HG03196 (cell line): ENCODE data around the gene NARS2.
"Not testable (repeated sequence)": the region's sequence is repeated elsewhere in the genome, so short reads cannot be mapped to it uniquely, and the experiment has no call there.

Source experiments
- ATAC-seq: cut with Tn5 transposase; IDR thresholded peaks from one replicate; pipeline ENCODE4 v1.9.1; 2021; ENCODE audit not compliant: unreplicated experiment

Gene NARS2

GRCh38 chr11:78547931-78548705 lies 26.5 kb downstream of the NARS2 start:
- ATAC-seq = no peak

GRCh38 chr11:78542007-78542406 lies 32.7 kb downstream of the NARS2 start:
- no peak for ATAC-seq

- no peak for ATAC-seq
These were observed 33.1 kb downstream of the NARS2 start for GRCh38 chr11:78541537-78541936.

- no peak for ATAC-seq
These were observed 34.4 kb downstream of the NARS2 start for GRCh38 chr11:78540256-78540655.

- ATAC-seq = no peak
These were observed 35.2 kb downstream of the NARS2 start for GRCh38 chr11:78539506-78539905.

- ATAC-seq = no peak
These were observed 37.7 kb downstream of the NARS2 start for GRCh38 chr11:78536933-78537332.

GRCh38 chr11:78535920-78536319 lies 38.7 kb downstream of the NARS2 start:
- no peak for ATAC-seq

- no peak for ATAC-seq
These were observed 39.6 kb downstream of the NARS2 start for GRCh38 chr11:78535027-78535426.

GRCh38 chr11:78533399-78533798 lies 41.3 kb downstream of the NARS2 start:
- ATAC-seq = no peak

GRCh38 chr11:78532991-78533390 lies 41.7 kb downstream of the NARS2 start:
- no peak for ATAC-seq

- no peak for ATAC-seq
These were observed 48.0 kb downstream of the NARS2 start for GRCh38 chr11:78526497-78527146.

- no peak for ATAC-seq
These were observed 48.9 kb downstream of the NARS2 start for GRCh38 chr11:78525720-78526119.

GRCh38 chr11:78520230-78520629 lies 54.4 kb downstream of the NARS2 start:
- ATAC-seq = no peak

GRCh38 chr11:78516281-78516680 lies 58.4 kb downstream of the NARS2 start:
- no peak for ATAC-seq

GRCh38 chr11:78514922-78515502 lies 59.7 kb downstream of the NARS2 start:
- no peak for ATAC-seq

GRCh38 chr11:78513085-78513484 lies 61.6 kb downstream of the NARS2 start:
- not testable (repeated sequence) for ATAC-seq

GRCh38 chr11:78510597-78510996 lies 64.1 kb downstream of the NARS2 start:
- no peak for ATAC-seq

GRCh38 chr11:78510025-78510596 lies 64.6 kb downstream of the NARS2 start:
- ATAC-seq = no peak

GRCh38 chr11:78504708-78505107 lies 70.0 kb downstream of the NARS2 start:
- no peak for ATAC-seq

- no peak for ATAC-seq
These were observed 70.5 kb downstream of the NARS2 start for GRCh38 chr11:78504181-78504580.

GRCh38 chr11:78499971-78500370 lies 74.7 kb downstream of the NARS2 start:
- ATAC-seq = no peak

- no peak for ATAC-seq
These were observed 77.4 kb downstream of the NARS2 start for GRCh38 chr11:78497293-78497692.
